Activated naive CD4-positive, alpha-beta T cell treated with Interleukin-2 at 50 U/mL for 16 hours (primary cell): ENCODE results near the gene C6orf15.
"Not testable (repeated sequence)": the region's sequence is repeated elsewhere in the genome, so short reads cannot be mapped to it uniquely, and the experiment has no call there.

Source experiments
- DNase-seq: peaks from one replicate; pipeline ENCODE4 v3.0.0-alpha.2; 2020

The C6orf15 gene

DNA sequence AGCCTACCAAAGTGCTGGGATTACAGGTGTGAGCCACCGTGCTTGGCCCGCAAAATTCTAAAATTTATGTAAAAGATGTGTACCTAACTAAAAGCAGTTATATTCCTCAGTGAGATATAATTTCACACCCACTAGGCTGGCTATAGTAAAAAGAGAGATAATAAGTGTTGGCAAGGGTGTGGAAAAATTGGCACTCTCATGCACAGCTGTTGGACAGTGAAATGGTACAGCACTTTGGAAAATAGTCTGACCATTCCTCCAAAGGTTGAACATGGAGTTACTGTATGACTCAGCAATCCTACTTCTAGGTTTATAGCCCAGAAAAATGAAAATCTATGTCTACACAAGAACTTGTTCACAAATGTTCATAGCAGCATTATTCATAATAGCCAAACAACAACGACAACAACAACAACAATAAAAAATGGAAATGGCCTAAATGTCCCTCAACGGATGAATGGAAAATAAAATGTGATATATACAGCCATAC, 13.9 kb downstream of the C6orf15 start:
- no peak for DNase-seq

DNA sequence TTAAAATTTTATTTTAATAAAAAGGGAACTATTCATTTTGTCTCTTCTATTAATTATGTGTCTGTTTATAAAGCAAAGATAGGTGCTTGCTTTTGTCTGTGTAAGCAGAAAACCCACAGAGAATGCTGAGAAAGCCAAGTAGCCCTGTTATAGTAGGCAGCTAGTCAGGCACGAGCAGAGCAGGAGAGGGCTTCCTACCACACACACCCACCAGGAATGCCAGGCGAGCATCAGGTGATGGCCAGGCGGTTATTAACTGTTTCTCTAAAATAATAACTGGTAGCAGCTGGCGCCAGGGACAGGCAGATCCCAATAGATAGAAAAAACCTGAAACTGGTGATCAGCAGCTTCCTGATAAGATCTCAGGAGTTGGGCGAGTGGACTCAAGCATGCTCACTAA, 15.7 kb downstream of the C6orf15 start:
- DNase-seq = no peak

DNA sequence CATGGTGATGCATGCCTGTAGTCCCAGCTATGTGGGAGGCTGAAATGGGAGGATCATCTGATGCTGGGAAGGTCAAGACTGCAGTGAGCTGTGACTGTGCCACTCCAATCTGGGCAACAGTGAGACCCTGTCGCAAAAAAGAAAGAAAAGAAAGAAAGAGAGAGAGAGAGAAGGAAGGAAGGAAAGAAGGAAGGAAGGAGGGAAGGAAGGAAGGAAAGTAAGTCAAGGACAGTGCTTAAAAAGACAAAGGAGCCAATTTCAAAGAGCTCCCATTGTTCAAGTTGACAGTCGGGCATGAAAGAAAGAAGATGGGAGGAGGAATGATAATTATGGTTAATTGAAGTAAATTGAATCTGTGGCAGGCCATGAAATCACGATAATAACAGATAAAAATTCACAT, 16.2 kb downstream of the C6orf15 start:
- no peak for DNase-seq

DNA sequence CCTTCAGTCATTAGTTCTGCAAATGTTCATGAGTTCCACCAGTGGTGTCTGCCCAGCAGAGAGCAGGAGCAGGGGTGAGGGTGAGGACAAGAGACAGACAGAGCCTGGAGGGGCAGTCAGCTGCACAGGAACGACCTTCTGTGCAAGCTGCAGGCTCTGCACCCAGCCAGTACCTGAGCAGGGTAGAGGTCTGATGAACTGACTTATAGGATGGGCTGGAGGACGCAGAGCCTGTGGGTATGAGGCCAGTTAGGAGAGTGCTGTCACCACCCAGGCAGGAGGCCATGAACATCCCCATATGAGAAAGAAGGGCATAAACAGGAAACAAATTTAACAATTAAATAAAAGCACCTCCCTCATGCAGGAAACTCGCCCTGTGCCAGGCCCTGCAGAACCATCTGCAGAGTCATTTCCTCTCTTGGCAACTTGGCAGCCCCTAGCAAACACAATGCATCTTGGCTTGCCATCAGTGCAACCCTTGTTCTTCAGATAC, 17.9 kb downstream of the C6orf15 start:
- peak; percentile 22 for DNase-seq

DNA sequence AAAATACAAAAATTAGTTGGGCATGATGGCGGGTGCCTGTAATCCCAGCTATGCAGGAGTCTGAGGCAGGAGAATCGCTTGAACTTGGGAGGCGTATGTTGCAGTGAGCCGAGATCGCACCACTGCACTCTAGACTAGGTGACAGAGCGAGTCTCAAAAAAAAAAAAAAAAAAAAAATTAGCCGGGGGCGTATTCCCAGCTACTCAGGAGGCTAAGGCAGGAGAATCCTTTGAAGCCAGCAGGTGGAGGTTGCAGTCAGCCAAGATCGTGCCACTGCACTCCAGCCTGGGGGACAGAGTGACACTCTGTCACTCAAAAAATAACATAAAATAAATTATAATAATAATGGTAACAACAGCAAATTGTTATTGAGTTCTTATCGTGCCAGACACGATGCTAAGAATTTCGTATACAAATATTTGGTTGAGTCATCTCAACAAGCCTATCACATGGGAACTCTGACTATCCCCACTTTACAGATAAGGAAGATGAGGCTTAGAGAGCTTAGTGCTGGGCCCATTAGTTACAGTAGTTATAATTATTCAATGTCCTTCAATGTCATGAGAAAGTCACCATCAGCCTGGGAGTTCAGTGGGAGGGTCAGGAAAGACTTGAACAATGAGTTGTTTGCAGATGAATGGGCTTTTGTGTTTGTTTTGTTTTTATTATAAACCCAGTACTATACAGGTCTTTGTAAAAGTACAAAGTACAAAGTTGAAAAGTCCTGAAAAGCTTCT, 19.4 kb downstream of the C6orf15 start:
- DNase-seq = no peak

DNA sequence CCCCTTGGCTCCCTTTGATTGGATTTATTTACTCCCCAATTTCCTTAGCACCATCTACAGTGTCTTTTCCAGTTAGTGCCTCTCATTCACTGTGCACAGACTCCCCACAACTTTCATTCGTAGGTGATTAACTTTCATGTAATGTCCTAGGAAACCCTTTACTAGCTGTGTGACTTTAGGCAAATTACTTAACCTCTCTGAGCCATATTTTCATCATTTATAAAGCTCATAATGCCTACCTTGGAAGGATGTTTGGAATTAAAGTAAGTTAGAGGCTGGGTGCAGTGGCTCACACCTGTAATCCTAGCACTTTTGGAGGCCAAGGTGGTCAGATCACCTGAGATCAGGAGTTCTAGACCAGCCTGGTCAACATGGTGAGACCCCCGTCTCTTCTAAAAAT, 20.1 kb downstream of the C6orf15 start:
- DNase-seq = no peak

DNA sequence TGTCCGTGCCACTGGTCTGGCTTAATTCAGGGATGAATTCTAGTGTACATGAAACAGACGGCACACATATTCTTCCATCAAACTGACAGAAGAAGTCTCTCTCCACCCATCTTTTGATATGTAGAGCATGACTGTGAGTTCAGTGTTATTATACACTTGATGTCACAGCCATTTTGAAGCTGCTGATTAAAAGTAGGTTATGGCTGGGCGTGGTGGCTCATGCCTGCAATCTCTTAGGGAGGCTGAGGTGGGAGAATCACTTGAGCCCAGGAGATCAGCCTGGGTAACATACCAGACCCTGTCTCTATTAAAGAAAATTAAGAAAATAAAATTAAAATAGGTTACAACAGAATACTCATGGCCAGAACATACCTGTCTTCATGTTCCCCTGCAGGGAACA, 20.7 kb downstream of the C6orf15 start:
- no peak for DNase-seq

DNA sequence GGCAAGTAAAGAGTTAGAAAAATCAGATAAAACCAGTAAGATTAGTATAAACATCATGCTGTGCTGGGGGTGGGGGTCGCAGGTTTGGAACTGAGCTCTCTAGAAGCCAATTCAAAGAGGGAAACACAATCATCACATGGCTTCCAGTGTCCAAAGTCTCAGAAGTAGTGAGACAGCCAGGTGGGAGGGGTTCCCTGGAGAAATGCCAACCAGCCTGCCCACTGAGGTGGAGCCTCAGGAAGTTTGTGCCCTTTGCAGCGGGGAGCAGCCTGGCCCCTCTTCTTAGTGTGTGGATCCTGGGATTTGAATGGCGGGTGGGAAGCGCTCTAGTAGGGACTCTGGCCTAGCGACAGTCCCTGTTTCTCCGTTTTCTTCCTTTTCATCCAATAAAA, 21.4 kb downstream of the C6orf15 start:
- no peak for DNase-seq

DNA sequence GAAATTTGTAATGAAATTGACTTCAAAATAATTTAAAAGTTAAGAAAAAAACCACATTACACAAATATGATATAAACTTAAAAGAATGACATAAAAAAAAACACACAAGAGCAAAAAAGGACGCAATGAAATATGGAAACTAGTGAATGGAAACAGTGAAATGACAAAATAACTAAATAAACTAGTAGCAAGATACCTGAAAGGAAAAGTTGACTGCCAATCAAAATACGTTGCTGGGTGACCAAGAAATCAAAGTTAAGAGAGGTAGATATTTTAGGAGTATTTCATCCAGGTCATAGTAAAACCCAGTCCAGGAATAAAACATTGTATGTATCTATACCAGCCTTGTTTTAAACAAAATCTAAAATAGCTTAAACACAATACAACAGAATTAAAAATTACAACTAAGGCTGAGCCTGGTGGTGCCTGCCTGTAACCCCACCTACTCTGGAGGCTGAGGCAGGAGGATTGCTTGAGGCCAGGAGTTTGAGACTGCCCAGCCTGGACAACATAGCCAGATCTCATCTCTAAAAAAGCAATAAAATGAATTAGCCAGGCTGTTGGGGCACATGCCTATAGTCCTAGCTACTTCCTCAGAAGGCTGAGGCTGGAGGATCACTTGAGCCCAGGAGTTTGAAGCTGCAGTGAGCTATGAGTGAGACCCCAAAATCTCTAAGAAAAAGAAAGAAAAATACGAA, 22.0 kb downstream of the C6orf15 start:
- no peak for DNase-seq

DNA sequence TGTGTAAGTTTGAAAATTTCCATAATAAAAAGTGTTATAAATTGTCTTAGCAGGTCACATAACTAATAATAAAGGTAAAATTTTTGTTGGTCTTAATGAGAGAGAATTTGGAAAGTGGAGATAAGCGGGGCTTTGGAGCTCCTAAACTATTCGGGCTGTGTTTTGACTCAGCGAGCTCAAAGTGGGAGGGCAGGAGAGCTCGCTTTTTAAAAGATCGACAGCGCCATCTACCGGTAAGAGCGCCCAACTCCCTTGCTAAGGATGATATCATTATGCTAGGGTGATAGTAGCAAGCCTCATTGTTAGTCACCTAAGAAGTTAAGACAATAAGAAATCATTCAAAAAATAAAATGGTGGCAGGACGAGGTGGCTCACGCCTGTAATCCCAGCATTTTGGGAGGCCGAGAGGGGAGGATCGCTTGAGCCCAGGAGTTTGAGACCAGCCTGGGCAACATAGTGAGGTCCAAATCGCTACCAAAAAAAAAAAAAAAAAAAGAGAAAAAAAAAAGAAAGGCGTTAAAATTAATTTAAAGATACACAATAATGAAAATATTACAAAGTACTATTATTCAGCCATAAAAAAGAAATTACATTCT, 24.8 kb downstream of the C6orf15 start:
- DNase-seq = peak; percentile 92

DNA sequence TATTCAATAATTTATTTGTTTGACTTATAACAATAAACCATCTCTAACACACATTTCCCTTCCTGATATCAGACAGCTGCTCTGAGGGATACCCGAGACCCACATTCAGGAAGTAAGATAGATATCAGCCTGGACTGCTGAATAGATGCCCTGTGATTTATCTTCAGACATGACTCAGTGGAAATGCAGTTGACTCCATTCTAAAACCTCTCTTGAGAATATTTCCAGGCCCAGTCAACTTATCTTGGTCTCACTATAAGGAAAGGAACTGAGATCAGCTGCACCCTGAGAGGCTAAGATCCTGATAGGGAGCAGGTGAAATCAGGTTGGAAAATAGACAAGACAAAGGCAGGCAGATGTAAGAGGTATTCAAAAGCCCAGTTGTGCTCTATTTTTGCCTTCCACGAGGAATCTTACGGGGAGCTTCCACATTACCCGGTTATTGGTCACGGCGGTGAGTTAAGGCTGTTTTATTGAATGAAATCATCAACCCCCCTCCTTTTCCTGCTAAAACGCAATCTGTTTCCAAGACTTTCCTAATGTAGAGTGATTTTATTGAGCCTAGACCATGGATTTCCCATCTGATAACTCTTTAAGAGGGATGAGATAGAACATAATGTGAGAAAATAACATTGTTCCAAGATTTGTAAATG, 25.5 kb downstream of the C6orf15 start:
- no peak for DNase-seq

DNA sequence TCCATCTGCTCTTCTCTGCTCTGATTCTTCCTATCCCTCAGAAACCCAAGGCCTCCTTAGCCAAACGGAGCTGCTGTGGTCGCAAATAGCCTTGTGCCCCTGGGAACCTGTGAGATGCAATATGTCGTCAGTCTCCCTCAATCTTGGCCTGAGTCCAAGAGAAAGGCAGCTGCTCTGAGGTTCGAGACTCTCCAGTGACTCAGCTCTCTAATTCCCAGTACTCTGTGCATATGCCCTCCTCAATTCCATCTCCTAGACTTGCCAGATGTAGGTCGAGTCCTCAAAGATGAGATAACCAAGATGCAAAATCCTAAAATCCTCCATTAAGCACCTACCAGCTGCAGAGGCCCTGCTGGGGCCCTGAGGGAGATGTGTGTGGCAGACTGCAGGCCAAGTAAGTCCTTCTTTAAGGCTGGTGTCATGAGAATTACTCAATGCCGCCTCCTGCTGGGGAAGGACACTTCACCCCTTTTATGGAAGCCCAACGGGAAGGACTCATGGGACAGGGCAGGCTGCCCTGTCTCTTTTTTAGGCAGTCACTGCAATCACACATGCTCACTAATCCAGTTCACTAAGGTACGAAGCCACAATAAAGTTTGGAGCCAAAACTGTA, 28.5 kb downstream of the C6orf15 start:
- DNase-seq = peak; percentile 45

DNA sequence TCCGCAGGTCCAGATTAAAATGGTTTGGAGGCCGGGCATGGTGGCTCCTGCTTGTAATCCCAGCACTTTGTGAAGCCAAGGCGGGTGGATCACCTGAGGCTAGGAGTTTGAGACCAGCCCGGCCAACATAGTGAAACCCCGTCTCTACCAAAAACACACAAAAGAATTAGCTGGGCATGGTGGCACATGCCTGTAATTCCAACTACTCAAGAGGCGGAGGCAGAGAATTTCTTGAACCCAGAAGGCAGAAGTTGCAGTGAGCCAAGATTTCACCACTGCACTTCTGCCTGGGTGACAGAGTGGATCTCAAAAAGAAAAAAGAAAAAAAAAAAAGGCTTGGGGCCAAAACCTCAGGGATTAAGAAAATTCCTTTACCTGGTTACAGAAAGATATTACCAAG, 30.5 kb downstream of the C6orf15 start:
- no peak for DNase-seq

DNA sequence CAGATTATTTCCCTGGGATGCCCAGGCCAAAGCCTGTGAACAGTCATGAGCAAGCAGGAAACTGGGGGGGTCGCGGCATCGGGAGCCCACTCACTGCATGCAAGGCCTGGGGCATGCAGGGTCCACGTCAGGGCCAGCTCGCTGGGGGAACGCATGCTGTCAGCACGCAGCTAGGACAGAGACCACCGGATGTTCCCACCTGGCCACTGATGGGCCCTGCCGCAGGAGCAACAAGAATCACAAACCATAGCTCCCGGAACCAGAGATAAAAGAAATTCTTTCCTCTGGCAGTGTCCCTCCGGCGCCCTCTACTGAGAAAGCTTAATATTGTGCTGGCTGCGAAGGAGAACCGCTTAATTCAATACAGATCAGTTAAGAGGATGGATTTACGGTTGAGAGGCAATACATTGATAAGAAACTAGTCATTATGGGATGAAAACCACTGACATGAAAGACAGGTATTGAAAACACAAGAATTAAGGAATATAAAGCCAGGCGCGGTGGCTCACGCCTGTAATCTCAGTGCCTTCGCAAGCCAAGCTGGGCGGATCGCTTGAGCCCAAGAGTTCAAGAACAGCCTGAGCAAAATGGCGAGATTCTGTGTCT, 32.6 kb downstream of the C6orf15 start:
- DNase-seq = peak; percentile 73

DNA sequence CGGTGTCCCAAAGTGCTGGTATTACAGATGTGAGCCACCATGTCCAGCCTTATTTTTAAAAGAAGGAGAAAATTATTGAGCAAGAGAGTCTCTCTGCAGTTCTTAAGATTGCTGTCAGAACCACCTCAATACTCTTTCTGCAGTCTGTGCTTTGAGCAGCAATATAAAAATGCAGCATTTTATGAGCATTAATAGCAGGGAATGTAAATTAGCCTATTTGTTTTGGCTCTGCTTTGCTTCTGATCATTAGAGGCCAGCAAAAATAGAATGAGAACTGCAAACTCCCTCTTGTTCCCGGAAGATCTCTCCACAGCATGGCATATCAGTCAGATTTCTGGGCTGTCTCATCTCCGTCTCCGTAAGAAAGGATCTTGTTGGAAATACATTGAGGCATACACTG, 35.8 kb downstream of the C6orf15 start:
- no peak for DNase-seq

DNA sequence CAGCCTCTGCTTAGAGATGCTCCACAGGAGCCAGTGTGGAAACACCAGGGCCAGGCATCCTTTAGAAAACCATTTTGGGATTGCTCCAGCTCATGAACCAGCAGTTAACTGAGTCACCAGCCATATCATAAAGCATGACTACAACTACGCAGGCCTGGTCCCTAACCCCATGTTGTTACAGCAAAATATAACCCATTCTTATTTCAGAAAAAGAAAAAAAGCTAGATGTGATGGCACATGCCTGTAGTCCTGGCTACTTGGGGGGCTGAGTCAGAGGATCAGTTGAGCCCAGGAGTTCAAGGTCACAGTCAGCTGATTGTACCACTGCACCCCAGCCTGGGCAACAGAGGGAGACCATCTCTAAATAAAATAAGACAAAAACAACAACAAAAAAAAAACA, 36.8 kb downstream of the C6orf15 start:
- DNase-seq = no peak

DNA sequence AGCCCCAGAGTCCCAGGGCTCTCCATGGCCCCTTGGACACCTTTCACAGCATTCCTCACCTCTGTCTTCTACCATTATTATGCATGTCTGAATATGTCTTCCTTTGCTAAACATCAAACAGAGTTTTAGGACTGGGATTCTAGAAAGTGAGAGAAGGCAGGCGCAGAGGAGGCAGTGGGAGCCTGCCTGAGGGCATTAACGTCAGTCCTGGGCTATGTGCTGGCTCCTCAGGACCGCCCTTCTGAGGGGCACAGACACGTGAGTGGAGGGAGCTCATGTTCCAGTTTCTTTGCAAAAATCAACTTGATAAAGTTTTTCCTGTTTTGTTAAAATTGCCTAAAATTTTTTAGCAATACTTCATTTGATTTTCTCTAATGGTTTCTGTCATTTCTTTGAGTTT, 38.0 kb downstream of the C6orf15 start:
- no peak for DNase-seq

DNA sequence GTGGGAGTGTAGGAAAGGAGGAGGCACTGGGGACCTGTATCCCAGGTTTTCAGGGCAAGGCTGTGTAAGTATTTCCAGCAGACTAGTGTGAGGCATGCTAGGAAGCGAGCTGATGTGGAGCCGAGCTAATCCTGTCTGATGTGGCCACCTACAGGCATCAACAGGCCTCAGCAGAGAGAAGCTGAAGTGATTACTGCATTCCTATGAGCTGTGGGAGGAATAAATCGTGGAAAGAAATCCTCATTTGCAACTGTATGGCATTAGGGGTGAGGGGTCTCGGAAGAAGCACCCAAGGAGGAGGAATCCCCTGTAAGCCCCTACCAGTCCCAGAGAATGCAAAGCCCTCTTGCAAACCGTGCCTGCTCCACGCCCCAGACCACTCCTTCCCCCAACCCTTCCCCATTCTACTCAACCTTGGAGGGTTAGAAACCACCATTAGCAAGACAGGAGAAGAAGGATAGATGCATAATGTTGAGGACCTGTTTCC, 41.6 kb downstream of the C6orf15 start:
- no peak for DNase-seq

DNA sequence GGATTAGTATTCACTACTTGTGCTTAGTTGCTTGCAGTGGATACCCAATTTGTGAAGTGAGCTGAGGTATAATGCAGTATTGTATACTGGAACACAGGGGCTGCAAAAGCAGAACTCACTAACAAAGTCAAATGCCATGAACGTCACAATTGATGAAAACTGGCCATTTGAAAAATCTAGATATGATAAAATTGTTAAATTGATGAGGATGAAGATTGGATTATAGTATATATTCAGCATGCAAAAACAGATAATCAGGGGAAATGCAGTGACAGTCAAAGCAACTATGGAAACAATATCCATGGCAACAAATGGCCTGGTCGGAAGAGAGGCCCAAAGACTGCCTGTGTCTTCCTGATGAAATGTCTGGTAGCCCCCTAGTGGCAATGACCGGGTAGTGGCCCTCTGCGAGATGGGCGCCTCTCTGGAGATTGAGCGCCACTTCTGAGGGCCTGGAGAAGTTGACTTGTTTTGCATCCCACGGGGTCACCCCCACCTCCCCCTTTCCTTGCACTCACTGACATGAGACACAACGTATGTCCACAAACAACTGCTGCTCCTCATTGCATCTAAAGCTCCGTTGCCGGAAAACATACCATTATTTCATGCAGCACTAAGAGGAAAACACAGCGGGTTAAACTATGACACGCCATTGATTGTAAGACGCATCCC, 43.6 kb downstream of the C6orf15 start:
- DNase-seq = peak; percentile 80

DNA sequence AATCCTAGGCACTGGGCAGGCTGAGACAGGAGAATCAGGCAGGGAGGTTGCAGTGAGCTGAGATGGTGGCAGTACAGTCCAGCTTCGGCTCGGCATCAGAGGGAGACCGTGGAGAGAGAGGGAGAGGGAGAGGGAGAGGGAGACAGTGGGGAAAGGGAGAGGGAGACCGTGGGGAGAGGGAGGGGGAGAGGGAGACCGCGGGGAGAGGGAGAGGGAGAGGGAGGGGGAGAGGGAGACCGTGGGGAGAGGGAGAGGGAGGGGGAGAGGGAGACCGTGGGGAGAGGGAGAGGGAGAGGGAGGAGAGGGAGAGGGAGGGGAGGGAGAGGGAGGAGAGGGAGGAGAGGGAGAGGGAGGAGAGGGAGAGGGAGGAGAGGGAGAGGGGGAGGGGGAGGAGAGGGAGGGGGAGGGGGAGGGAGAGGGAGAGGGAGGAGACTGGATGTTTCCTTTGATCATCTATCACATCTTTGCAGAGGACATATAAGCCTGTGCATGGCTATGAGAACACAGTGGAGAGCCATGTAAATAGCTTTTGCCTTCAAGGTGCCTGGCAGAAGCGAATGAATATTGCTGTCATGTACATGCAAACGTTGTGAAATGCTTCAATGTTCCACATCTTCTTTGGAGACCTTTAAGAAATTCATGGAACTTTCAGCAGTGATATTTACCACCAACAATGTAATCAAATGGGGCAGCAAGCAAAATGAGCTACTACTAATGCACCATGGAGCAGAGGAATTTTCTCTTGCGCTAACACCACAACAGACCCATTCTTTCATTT, 44.3 kb downstream of the C6orf15 start:
- DNase-seq = not testable (repeated sequence)

DNA sequence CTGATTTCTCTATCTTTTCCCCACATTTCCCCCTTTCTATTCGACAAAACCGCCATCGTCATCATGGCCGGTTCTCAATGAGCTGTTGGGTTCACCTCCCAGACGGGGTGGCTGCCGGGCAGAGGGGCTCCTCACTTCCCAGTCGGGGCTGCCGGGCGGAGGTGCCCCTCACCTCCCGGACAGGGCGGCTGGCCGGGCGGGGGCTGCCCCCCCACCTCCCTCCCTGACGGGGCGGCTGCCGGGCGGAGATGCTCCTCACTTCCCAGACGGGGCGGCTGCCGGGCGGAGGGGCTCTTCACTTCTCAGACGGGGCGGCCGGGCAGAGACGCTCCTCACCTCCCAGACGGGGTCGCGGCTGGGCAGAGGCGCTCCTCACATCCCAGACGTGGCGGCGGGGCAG, 45.3 kb downstream of the C6orf15 start:
- not testable (repeated sequence) for DNase-seq
